H9 (cell line): ENCODE results near the gene PPP1R2C. TPM values are rescaled to one million over a fixed set of nuclear protein-coding genes. Genes with fewer than 3 reads are reported as not detected.

ENCODE experiments used
- DNase-seq: peaks from one replicate; pipeline ENCODE4 v3.0.0-alpha.2; 2017
- H2AFZ ChIP-seq: one replicate; pipeline ENCODE4 v1.6.1; 2013; ENCODE audit warnings: mild to moderate bottlenecking, low read length, control low read depth, moderate library complexity
- H2AK5ac ChIP-seq: 2 replicates; pipeline ENCODE4 v1.6.1; 2013; ENCODE audit warnings: low read length, control low read depth, mixed read lengths; ENCODE audit not compliant: insufficient read length
- H2BK120ac ChIP-seq: one replicate; pipeline ENCODE4 v1.6.1; 2013; ENCODE audit warnings: low read depth, mild to moderate bottlenecking, low read length, control low read depth, inconsistent platforms; ENCODE audit not compliant: poor library complexity, severe bottlenecking
- H2BK12ac ChIP-seq: 2 replicates; pipeline ENCODE4 v1.6.1; 2013; ENCODE audit warnings: low read length, control low read depth, mixed read lengths, low read depth; ENCODE audit not compliant: insufficient read length
- H2BK15ac ChIP-seq: 2 replicates; pipeline ENCODE4 v1.6.1; 2013; ENCODE audit warnings: low read depth, low read length, control low read depth
- H2BK20ac ChIP-seq: one replicate; pipeline ENCODE4 v1.6.1; 2013; ENCODE audit warnings: low read depth, mild to moderate bottlenecking, low read length, control low read depth, inconsistent platforms; ENCODE audit not compliant: poor library complexity, severe bottlenecking
- H2BK5ac ChIP-seq: 2 replicates; pipeline ENCODE4 v1.6.1; 2013; ENCODE audit warnings: low read length, control low read depth, mixed read lengths; ENCODE audit not compliant: insufficient read length
- H3K14ac ChIP-seq: 2 replicates; pipeline ENCODE4 v1.6.1; 2013; ENCODE audit warnings: low read length, control low read depth; ENCODE audit not compliant: insufficient read depth
- H3K18ac ChIP-seq: 2 replicates; pipeline ENCODE4 v1.6.1; 2013; ENCODE audit warnings: low read depth, mild to moderate bottlenecking, mixed read lengths, low read length, control low read depth; ENCODE audit not compliant: insufficient read length
- H3K23ac ChIP-seq: 2 replicates; pipeline ENCODE4 v1.6.1; 2013; ENCODE audit warnings: low read length, control low read depth, mixed read lengths, low read depth; ENCODE audit not compliant: insufficient read length
- H3K23me2 ChIP-seq: 2 replicates; pipeline ENCODE4 v1.6.1; 2013; ENCODE audit warnings: low read depth, mild to moderate bottlenecking, mixed read lengths, low read length, control low read depth; ENCODE audit not compliant: insufficient read length, poor library complexity, severe bottlenecking
- H3K27ac ChIP-seq: 2 replicates; pipeline ENCODE4 v1.5.1; 2013; ENCODE audit warnings: low read length, control low read depth, mixed read lengths, low read depth; ENCODE audit not compliant: insufficient read length
- H3K27me3 ChIP-seq: 2 replicates; pipeline ENCODE4 v1.6.1; 2013; ENCODE audit warnings: low read length, control low read depth, inconsistent platforms; ENCODE audit not compliant: insufficient read depth
- H3K4ac ChIP-seq: 2 replicates; pipeline ENCODE4 v1.6.1; 2013; ENCODE audit warnings: low read depth, mild to moderate bottlenecking, control low read depth, inconsistent platforms, low read length, moderate library complexity
- H3K4me1 ChIP-seq: 2 replicates; pipeline ENCODE4 v1.6.1; 2013; ENCODE audit warnings: low read length, control low read depth, inconsistent platforms; ENCODE audit not compliant: insufficient read depth
- H3K4me2 ChIP-seq: 2 replicates; pipeline ENCODE4 v1.6.1; 2013; ENCODE audit warnings: low read length, control low read depth, mixed read lengths; ENCODE audit not compliant: insufficient read length, insufficient read depth
- H3K56ac ChIP-seq: 2 replicates; pipeline ENCODE4 v1.6.1; 2013; ENCODE audit warnings: low read depth, mild to moderate bottlenecking, mixed read lengths, low read length, control low read depth; ENCODE audit not compliant: insufficient read length
- H3K79me1 ChIP-seq: 2 replicates; pipeline ENCODE4 v1.6.1; 2013; ENCODE audit warnings: low read depth, mild to moderate bottlenecking, moderate library complexity, low read length, control low read depth, inconsistent platforms; ENCODE audit not compliant: insufficient read depth, poor library complexity, severe bottlenecking
- H3K79me2 ChIP-seq: 2 replicates; pipeline ENCODE4 v1.6.1; 2013; ENCODE audit warnings: low read length, control low read depth, inconsistent platforms; ENCODE audit not compliant: insufficient read depth
- H3K9ac ChIP-seq: 2 replicates; pipeline ENCODE4 v1.6.1; 2013; ENCODE audit warnings: low read length, control low read depth, mixed read lengths; ENCODE audit not compliant: insufficient read length; ENCODE audit errors: extremely low read depth
- H3K9me3 ChIP-seq: one replicate; pipeline ENCODE4 v1.6.1; 2013; ENCODE audit warnings: low read depth, low read length, inconsistent platforms; ENCODE audit not compliant: control insufficient read depth
- H3T11ph ChIP-seq: one replicate; pipeline ENCODE4 v1.6.1; 2013; ENCODE audit warnings: mild to moderate bottlenecking, low read length, control low read depth, inconsistent platforms
- H4K20me1 ChIP-seq: one replicate; pipeline ENCODE4 v1.6.1; 2013; ENCODE audit not compliant: control insufficient read depth, insufficient read length, insufficient read depth
- H4K5ac ChIP-seq: 2 replicates; pipeline ENCODE4 v1.6.1; 2013; ENCODE audit warnings: low read depth, mild to moderate bottlenecking, mixed read lengths, low read length, control low read depth; ENCODE audit not compliant: insufficient read length
- H4K8ac ChIP-seq: replicated peaks from 2 replicates; pipeline ENCODE4 v1.6.1; 2013; ENCODE audit warnings: low read length, control low read depth, mixed read lengths, low read depth; ENCODE audit not compliant: insufficient read length
- H4K91ac ChIP-seq: 2 replicates; pipeline ENCODE4 v1.6.1; 2013; ENCODE audit warnings: low read depth, mild to moderate bottlenecking, moderate library complexity, mixed read lengths, low read length, control low read depth; ENCODE audit not compliant: insufficient read length
- H3K27ac Mint-ChIP-seq, 3 experiments: 2 replicates in 2 of 3; 3 replicates in 1 of 3; pipeline ENCODE4 v1.8.0; 2020 to 2021; ENCODE audit warnings: mixed read lengths in 3 of 3, mild to moderate bottlenecking in 1 of 3, moderate library complexity in 1 of 3
- H3K27me3 Mint-ChIP-seq: 2 replicates; pipeline ENCODE4 v1.8.0; 2021; ENCODE audit warnings: low read depth, mild to moderate bottlenecking, moderate library complexity, mixed read lengths
- H3K36me3 Mint-ChIP-seq, 3 experiments: 2 replicates in 2 of 3; 3 replicates in 1 of 3; pipeline ENCODE4 v1.8.0; 2020 to 2021; ENCODE audit warnings: low read depth in 3 of 3, mixed read lengths in 3 of 3; ENCODE audit not compliant: insufficient read depth in 1 of 3
- H3K4me1 Mint-ChIP-seq, 2 experiments: 2 replicates each; pipeline ENCODE4 v1.8.0; 2020; ENCODE audit warnings: mixed read lengths in 2 of 2
- H3K4me3 Mint-ChIP-seq, 2 experiments: 2 replicates in 1 of 2; 3 replicates in 1 of 2; pipeline ENCODE4 v1.8.0; 2020 to 2021; ENCODE audit warnings: mild to moderate bottlenecking in 2 of 2, mixed read lengths in 2 of 2, moderate library complexity in 1 of 2
- H3K9me3 Mint-ChIP-seq, 2 experiments: 2 replicates in 1 of 2; 3 replicates in 1 of 2; pipeline ENCODE4 v1.8.0; 2020; ENCODE audit warnings: mild to moderate bottlenecking in 2 of 2, mixed read lengths in 2 of 2, moderate library complexity in 1 of 2
- CTCF ChIP-seq: fragments of 200-600 bp; sonication (generic); conservative IDR thresholded peaks from 3 replicates; pipeline ENCODE4 v1.8.0; 2021; ENCODE audit warnings: antibody characterized with exemption, mild to moderate bottlenecking
- WGBS: extraction: QIAGEN DNeasy Blood & Tissue Kit; methylation state at CpG from one replicate; pipeline ENCODE4 v1.1.7; 2013; ENCODE audit warnings: missing lambda C conversion rate, low lambda C conversion rate, mixed read lengths; ENCODE audit not compliant: insufficient read length; ENCODE audit errors: extremely low coverage; 5-methylcytosine and 5-hydroxymethylcytosine counted together
- total RNA-seq: library from RNA; stranded (reverse); gene quantifications from 2 replicates; pipeline ENCODE4 v1.2.1, GENCODE V29; 2021

Gene PPP1R2C
- total RNA-seq, 1 experiment from 2014 or later, result not detected

- no peaks in the 10 kb centered on the region for H3K23me2 ChIP-seq
- H2AFZ ChIP-seq, result no peak overlapping the region
- no peak for DNase-seq
- Mint-ChIP-seq H3K27ac (no peak overlapping the region), H3K9me3 (peaks cover 23 to 40% of the 10 kb centered on the region in 2 experiments), H3K36me3 (peaks cover 9 to 44% (median 32%) of the 10 kb centered on the region in 3 experiments), H3K4me3 (no peak overlapping the region; a peak in 1 of 5 replicates), H3K27me3 (no peaks in the 10 kb centered on the region), H3K4me1 (no peaks in the 10 kb centered on the region)
- H4K20me1 ChIP-seq, result no peaks in the 10 kb centered on the region
- no peak overlapping the region for H3K4ac ChIP-seq
- H3K14ac ChIP-seq, result no peak overlapping the region
- no peak overlapping the region for H3K27ac ChIP-seq
- H3K18ac ChIP-seq, result no peak overlapping the region
- H2BK15ac ChIP-seq, result no peak overlapping the region
- no peak overlapping the region for H2BK5ac ChIP-seq
- no peak overlapping the region for H2BK20ac ChIP-seq
- no peaks in the 10 kb centered on the region for H3K27me3 ChIP-seq
- no peak overlapping the region for H2AK5ac ChIP-seq
- H3K79me2 ChIP-seq, result no peaks in the 10 kb centered on the region
- H3K56ac ChIP-seq, result no peak overlapping the region
- no peak overlapping the region for H3K9ac ChIP-seq
- H3K4me1 ChIP-seq, result no peaks in the 10 kb centered on the region
- no peak overlapping the region for H4K91ac ChIP-seq
- WGBS, result no CpG with 5 or more reads among the region's 3 CpGs
- peaks cover 7% of the 10 kb centered on the region for H3K9me3 ChIP-seq
- H3K23ac ChIP-seq, result no peak overlapping the region
- no peak overlapping the region for H4K5ac ChIP-seq
- no peak for TF ChIP-seq CTCF
- no peak overlapping the region for H2BK12ac ChIP-seq
- H3T11ph ChIP-seq, result no peak overlapping the region
- H3K79me1 ChIP-seq, result no peaks in the 10 kb centered on the region
- H2BK120ac ChIP-seq, result no peak overlapping the region
- no peak overlapping the region for H4K8ac ChIP-seq
- H3K4me2 ChIP-seq, result no peak overlapping the region
Measured at GRCh38 chrX:42770566-42770965, 7.4 kb downstream of the PPP1R2C start.
